Urinary bladder (tissue), 4 donors: ENCODE data around the gene SEC22A. TPM values are rescaled to one million over a fixed set of nuclear protein-coding genes. Genes with fewer than 3 reads are reported as not detected.

Experiments
- DNase-seq: peaks from one replicate; pipeline ENCODE4 v3.0.0-alpha.2; 2015; ENCODE audit errors: extremely low spot score
- H3K27ac ChIP-seq: one replicate; pipeline ENCODE4 v1.5.1; 2013; ENCODE audit warnings: low read depth, mild to moderate bottlenecking, moderate library complexity
- H3K36me3 ChIP-seq: one replicate; pipeline ENCODE4 v1.6.1; 2013; ENCODE audit warnings: mild to moderate bottlenecking, moderate library complexity; ENCODE audit not compliant: insufficient read depth
- H3K4me1 ChIP-seq: one replicate; pipeline ENCODE4 v1.6.1; 2013; ENCODE audit warnings: mild to moderate bottlenecking, moderate library complexity; ENCODE audit not compliant: insufficient read depth
- H3K4me3 ChIP-seq: one replicate; pipeline ENCODE4 v1.5.1; 2013; ENCODE audit warnings: low read depth, low read length
- WGBS: extraction: QIAGEN DNeasy Blood & Tissue Kit; methylation state at CpG from one replicate; pipeline ENCODE4 v1.1.7; 2013; 5-methylcytosine and 5-hydroxymethylcytosine counted together
- polyA plus RNA-seq: library from polyadenylated mRNA; stranded (reverse); fragments of 200-250 nt; gene quantifications from one replicate; pipeline ENCODE4 v1.2.3, GENCODE V29; 2013
- total RNA-seq: library from RNA; depleted of rRNA; stranded (reverse); fragments of >200 nt; gene quantifications from one replicate; pipeline ENCODE4 v1.2.3, GENCODE V29; 2014
- donor health status: healthy with polysubstance abuse.
- donor health status: healthy.

The SEC22A gene
- total and polyA plus RNA-seq, 2 donors: 13.9 to 65.4 TPM

DNA sequence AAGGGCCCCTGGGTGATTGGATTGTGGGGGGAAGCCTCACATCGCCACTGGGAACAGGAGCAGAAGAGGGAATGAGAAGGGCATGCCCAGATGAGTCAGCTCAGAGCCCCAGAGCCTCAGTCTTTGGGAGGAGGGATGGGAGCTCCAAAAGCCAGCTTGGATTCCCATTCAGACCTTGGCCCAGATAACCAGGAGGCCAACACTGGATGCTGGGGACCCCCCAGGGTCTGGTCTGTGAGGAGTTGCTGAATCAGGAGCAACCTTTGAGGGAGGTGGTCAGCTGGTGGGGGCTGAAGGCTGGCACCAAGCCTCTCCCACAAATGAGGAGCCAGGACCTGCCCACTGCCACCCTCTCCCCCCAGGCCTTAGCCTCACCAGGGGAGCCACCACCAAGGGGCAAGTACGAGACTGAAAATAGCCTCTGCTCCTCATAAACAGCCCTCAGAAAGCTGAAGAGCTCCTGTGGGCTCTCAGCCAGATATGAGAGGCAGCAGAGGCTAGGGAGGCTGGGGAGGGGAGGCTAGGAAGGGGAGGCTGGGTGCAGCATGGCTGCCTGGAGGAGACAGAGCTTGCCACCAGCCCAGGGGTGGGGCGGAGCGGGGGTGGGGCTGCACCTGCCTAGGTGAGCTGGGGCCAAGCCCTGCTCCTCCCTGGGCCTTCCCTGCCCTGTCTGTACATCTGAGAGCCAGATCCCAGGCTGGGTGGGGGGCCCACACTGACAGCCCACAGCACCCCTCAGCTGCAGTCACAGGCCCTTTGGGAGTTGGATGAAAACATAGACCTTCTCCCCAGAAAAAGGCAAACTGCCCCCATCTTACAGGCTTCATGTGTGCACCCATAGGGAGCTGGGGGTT is 99.8 kb downstream of the SEC22A start:
- 65% methylated on average over 4 of the region's 4 CpGs for WGBS
- no peaks in the 10 kb centered on the region for H3K36me3 ChIP-seq
- no peaks in the 10 kb centered on the region for H3K4me1 ChIP-seq
- DNase-seq: no peak
- no peak overlapping the region for H3K4me3 ChIP-seq
- no peak overlapping the region for H3K27ac ChIP-seq

DNA sequence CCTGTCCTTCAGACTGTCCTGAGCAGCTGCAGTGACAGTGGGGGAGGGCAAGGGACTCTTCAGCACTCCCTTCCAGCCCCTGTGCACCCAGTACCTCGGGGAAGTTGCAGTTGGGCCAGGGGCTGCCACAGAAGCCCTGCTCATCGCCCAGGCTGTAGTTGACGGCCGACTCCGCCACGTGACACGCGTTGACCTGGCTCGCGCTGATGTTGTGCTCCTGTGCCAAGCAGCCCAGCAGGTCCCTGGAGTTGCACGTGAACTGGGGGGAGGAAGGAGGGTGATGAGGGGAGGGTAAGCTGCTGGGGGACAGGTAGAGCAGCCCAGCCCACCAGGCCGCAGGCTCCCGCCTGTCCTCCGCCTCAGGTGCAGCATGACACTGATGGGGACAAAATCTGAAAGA is 101.2 kb downstream of the SEC22A start:
- Histone ChIP-seq H3K4me3 (no peak overlapping the region), H3K36me3 (no peaks in the 10 kb centered on the region), H3K27ac (no peak overlapping the region), H3K4me1 (no peaks in the 10 kb centered on the region)
- WGBS: 84% methylated on average over 14 of the region's 14 CpGs
- DNase-seq: no peak

DNA sequence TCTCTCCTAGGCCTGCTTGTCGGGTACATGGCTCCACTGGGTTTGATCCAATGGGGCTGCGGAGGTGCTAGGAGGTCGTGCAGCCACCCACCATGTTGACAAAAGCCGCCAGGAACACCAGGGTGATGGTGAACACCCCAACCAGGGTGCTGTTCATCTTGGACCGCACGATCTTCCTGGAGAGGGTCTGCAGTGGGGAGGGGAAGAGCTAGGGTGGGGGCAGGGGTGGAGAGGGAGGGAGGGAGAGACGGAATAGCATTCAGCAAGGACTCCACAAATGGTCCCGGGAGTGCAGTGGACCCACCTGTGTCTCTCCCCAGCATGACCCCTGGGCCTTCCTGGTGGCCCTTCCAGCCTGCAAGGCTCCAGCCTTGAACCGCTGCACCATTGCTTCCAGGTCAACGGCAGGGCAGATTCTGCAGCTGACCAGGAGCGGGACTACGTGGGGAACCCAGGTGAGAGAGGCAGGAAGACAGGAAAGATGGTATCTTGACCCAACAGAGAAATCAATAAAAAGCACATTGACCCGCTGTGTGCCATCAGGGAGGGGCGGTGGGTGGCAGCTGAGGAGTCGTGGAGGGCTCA is 102.3 kb downstream of the SEC22A start:
- no peak overlapping the region for H3K27ac ChIP-seq
- H3K36me3 ChIP-seq: no peaks in the 10 kb centered on the region
- H3K4me1 ChIP-seq: no peaks in the 10 kb centered on the region
- 92% methylated on average over 15 of the region's 15 CpGs for WGBS
- DNase-seq: no peak
- H3K4me3 ChIP-seq: no peak overlapping the region

DNA sequence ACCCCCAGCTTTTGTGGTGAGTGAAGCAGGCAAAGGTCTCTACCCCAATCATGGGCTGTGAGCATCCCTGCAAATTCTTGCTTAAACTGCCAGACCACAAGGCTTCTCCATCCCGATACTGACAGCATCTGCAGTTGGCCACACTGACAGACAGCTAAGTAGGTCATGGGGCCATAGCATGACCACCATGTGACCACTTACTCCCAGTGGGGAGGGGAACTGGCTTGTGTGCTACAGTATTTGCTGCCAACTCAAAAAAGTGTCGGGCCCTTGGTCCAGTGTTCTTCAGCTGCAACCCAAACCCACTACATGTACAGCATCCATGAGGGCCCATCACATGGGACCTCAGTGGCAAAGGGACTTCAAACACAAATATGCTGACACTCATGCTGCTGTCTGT is 103.4 kb downstream of the SEC22A start:
- WGBS: 87% methylated on average over 2 of the region's 2 CpGs
- Histone ChIP-seq H3K4me3 (no peak overlapping the region), H3K27ac (no peak overlapping the region), H3K4me1 (no peaks in the 10 kb centered on the region), H3K36me3 (no peaks in the 10 kb centered on the region)
- DNase-seq: no peak

DNA sequence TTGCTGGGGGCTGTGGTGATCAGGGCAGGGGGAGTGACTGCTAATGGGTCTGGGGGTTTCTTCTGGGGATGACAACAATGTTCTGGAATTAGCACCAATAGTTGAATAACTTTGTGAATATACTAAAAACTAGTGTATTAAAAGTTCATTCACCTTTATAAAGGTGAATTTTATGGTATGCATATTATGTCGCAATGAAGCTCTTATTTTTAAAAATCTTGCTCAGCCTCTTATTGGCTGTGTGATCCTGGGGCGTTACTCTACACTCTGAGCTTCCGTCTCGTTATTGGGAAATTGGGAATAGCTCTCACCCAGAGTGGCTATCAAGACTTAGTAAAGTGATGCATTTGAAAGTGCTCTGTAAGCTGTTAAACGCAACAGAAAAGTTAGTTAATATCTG is 105.3 kb downstream of the SEC22A start:
- DNase-seq: no peak
- H3K36me3 ChIP-seq: no peaks in the 10 kb centered on the region

DNA sequence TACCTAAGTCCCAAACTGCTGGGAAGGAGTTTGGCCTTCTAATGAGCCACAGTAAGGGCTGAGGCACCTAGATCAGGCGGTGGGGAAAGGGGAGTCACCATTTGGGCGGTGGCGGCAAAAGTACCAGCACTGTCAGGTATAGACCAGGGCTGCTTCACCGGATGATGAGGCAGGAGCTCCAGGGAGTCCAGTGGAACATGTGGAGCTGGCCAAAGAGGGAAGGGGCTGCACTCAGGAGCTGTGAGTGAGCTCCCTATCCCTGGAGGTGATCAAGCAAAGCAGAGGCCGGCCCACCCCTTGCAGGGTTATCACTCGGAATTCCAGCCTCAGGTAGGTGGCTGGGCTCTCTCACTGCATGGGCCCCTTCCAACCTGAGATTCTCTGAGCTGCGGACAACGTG is 108.4 kb downstream of the SEC22A start:
- no peaks in the 10 kb centered on the region for H3K36me3 ChIP-seq
- no peak for DNase-seq
- 91% methylated on average over 8 of the region's 8 CpGs for WGBS
- H3K4me1 ChIP-seq: no peaks in the 10 kb centered on the region
- no peak overlapping the region for H3K4me3 ChIP-seq
- no peak overlapping the region for H3K27ac ChIP-seq

More for the DNA sequence above, 105.3 kb downstream of the SEC22A start:
- WGBS: 93% methylated on average over 5 of the region's 5 CpGs
- H3K4me3 ChIP-seq: no peak overlapping the region
- no peaks in the 10 kb centered on the region for H3K4me1 ChIP-seq
- H3K27ac ChIP-seq: no peak overlapping the region

DNA sequence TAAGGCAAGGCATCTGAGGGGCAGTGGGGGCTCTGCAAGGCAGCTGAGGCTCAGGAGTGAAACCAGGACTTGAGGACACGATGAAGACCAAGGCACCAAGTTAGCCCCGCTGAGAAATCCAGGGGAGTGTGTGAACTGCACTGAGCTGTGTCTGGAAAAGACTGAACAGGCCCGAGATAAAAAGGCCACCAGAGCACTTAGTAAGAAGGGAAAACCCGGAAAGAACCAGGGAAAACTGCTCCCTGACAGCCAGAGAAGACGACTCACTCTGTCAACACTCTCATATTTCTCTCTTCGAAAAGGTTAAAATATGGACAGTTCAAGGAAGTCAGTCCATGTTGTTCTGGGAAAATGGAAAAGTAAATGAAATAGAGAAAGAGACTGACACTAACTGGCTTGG is 109.0 kb downstream of the SEC22A start:
- DNase-seq: no peak
- H3K36me3 ChIP-seq: no peaks in the 10 kb centered on the region
- WGBS: 67% methylated on average over 6 of the region's 6 CpGs
- H3K4me1 ChIP-seq: no peaks in the 10 kb centered on the region
- no peak overlapping the region for H3K27ac ChIP-seq
- no peak overlapping the region for H3K4me3 ChIP-seq

DNA sequence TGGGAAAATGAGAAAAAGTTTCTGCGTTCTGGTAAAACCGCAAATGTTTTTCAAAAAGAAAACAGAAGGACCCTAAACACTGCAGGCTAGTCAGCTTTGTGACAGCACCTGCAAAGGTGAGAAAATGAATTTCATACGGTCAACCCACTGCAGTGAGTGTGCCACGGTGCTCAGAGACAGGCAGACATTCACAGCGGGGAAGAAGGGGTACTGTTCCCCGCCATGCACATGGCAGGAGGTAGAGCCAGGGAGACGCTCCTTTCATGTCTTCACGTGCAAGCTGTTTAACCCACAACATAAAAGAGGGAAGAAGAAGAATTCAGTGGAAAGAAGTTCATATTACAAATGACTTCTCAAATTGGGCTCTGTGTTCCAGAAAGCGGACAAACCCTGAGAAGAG is 109.5 kb downstream of the SEC22A start:
- H3K27ac ChIP-seq: no peak overlapping the region
- no peak for DNase-seq
- H3K4me1 ChIP-seq: no peaks in the 10 kb centered on the region
- WGBS: 75% methylated on average over 9 of the region's 9 CpGs
- H3K36me3 ChIP-seq: no peaks in the 10 kb centered on the region
- no peak overlapping the region for H3K4me3 ChIP-seq

DNA sequence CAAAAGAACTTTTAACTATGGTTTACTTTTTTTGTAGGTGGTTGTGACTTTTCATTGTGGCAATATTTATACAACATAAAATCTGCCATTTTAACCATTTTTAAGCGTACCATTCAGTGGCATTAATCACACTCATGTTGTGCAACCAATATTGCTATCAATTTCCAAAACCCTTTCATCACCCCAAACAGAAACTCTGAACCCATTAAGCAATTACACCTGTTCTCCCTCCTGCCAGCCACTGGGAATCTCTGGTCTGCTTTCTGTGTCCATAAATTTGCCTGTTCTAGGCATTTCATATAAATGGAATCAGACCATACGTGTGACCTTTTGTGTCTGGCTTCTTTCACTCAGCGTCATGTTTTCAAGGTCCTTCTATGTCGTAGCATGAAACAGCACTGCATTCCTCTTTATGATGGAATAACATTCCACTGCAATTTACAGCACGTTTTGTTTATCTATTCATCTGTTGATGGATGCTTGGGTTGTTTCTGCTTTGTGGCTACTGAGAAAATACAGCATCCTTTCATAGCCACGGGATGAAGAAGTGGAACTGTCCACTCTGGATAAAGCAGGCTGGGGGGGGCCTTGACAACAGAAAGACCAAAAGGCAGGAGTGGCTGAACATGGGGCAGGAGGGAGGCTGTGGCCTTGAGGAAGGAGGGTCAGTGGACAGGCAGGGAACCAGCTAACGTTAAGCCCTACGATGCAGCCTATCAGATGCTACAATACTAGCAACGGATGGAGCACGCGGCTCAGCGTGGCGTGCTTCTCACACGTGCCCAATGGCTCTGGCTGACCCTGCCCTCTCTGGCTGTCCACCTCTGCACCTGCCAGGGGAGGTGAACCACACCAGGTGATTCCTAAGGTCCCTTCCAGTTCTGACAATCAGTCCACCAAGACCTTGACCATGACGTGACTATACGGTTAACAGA is 110.9 kb downstream of the SEC22A start:
- Histone ChIP-seq H3K27ac (no peak overlapping the region), H3K4me1 (no peaks in the 10 kb centered on the region), H3K4me3 (no peak overlapping the region), H3K36me3 (no peaks in the 10 kb centered on the region)
- WGBS: 71% methylated on average over 16 of the region's 16 CpGs
- no peak for DNase-seq

DNA sequence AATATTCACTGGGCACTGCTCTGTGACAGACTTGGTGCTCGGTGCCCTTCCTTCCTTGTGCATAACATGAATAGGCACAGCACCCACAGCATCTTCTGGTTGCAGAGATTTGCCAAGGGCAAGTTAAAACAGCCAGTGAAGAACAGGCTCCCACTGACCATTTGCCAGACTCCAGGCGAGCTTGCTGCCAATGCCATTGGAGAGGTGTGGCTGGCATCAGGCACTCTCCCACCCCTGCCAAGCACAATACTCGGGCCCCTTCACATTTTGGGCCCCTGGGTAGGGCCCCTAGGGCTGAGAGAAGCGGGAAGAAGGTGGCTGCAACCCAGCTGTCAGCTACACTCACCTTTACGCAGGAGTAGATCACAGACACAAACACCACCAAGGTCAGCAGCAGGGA is 112.1 kb downstream of the SEC22A start:
- H3K36me3 ChIP-seq: no peaks in the 10 kb centered on the region
- no peaks in the 10 kb centered on the region for H3K4me1 ChIP-seq
- H3K4me3 ChIP-seq: no peak overlapping the region
- no peak overlapping the region for H3K27ac ChIP-seq
- DNase-seq: no peak
- WGBS: 79% methylated on average over 5 of the region's 5 CpGs

DNA sequence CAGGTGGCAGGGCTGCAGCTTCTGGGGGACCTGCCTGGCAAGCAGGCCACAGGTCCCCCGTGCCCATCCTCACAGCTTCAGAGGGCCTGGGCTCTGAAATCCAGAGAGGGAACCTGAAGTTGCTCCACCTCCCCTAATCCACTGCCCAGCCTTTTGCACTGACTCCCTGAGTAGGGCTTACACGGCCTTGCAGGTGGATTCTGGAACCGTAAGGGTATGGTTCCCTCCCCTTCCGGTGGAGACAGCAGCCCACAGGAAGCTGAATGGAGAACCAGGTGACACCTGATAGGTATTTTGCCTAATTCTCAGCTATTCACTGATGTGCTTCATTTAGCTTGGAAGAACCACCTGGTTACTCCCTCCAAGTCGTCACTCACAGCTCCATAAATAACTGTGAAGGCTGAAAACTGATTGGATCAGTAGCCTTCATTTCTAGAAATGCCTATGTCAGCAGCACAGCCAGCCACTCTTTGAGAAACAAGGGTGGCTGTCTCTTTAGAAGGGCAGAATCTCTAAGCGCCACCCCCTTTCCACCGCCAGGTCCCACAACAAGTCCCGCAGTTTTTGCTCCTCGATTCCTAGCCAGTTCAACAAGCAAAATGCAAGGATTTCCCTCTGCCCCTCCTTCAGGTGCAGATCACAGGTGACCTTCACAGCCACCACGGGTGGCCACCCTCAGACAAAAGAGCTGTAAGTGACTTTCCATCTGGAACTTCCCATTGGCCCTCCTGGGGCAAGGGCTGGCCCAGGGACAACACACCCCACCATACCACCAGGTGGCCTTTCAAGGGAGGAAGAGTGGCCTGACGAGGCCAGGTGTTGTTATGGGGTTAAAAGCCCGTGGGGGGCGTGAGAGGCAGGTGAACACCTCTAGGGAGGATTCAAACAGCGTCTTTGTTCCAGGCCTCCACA is 112.9 kb downstream of the SEC22A start:
- DNase-seq: no peak

DNA sequence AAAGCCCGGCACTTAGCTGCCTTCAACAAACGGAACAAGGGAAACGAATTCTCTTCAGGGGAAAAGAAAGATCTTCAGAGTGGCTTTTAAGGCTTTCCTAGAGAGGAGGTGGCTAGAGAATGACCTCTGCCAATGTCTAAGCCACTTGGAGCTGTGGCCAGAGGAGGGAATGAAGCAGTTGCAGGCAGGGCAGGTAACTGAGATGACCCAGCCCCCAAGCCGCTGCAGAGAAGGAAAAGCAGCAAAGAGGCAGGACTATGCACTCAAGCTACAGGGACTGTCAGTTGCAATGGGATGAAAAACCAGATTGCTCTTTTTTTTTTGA is 113.5 kb downstream of the SEC22A start:
- H3K36me3 ChIP-seq: no peaks in the 10 kb centered on the region
- no peak for DNase-seq
- 60% methylated on average over 4 of the region's 4 CpGs for WGBS

More for the DNA sequence above, 112.9 kb downstream of the SEC22A start:
- Histone ChIP-seq H3K36me3 (no peaks in the 10 kb centered on the region), H3K4me3 (no peak overlapping the region), H3K27ac (no peak overlapping the region), H3K4me1 (no peaks in the 10 kb centered on the region)
- WGBS: 70% methylated on average over 14 of the region's 14 CpGs

DNA sequence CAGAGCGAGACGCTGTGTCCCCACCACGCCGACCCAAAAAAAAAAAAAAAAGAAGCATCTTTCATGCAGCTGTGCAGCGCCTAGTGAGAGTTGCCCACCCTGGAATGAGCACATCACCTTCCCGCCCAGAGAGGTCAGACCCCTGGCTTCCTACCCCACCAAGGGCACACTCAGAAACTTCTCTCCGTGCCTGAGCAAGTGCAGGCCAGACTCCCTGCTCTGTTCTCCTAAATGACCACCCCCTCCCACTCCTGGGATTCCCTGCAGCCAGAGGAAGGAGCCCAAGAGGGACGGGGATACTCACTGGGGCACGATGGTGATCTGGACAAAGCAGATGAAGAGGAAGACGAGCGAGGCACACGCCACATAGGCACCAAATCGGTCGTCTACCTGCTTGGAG is 116.0 kb downstream of the SEC22A start:
- H3K36me3 ChIP-seq: no peaks in the 10 kb centered on the region
- no peak for DNase-seq
- WGBS: 91% methylated on average over 14 of the region's 14 CpGs
- no peak overlapping the region for H3K27ac ChIP-seq
- no peak overlapping the region for H3K4me3 ChIP-seq
- no peaks in the 10 kb centered on the region for H3K4me1 ChIP-seq

More for the DNA sequence above, 113.5 kb downstream of the SEC22A start:
- no peaks in the 10 kb centered on the region for H3K4me1 ChIP-seq
- no peak overlapping the region for H3K4me3 ChIP-seq
- H3K27ac ChIP-seq: no peak overlapping the region
